H4 (cell line): Measurements from ENCODE around the gene CLCA2. TPM values are rescaled to one million over a fixed set of nuclear protein-coding genes. Genes with fewer than 3 reads are reported as not detected.

Experiments used
- DNase-seq: peaks from one replicate; pipeline ENCODE4 v3.0.0-alpha.2; 2015; ENCODE audit warnings: low spot score
- total RNA-seq: library from RNA; depleted of rRNA; stranded (reverse); fragments of >200 nt; shearing (Covaris generic); gene quantifications from 2 replicates; pipeline ENCODE4 v1.2.3, GENCODE V29; 2014; rRNA removed

The CLCA2 gene, protein sequence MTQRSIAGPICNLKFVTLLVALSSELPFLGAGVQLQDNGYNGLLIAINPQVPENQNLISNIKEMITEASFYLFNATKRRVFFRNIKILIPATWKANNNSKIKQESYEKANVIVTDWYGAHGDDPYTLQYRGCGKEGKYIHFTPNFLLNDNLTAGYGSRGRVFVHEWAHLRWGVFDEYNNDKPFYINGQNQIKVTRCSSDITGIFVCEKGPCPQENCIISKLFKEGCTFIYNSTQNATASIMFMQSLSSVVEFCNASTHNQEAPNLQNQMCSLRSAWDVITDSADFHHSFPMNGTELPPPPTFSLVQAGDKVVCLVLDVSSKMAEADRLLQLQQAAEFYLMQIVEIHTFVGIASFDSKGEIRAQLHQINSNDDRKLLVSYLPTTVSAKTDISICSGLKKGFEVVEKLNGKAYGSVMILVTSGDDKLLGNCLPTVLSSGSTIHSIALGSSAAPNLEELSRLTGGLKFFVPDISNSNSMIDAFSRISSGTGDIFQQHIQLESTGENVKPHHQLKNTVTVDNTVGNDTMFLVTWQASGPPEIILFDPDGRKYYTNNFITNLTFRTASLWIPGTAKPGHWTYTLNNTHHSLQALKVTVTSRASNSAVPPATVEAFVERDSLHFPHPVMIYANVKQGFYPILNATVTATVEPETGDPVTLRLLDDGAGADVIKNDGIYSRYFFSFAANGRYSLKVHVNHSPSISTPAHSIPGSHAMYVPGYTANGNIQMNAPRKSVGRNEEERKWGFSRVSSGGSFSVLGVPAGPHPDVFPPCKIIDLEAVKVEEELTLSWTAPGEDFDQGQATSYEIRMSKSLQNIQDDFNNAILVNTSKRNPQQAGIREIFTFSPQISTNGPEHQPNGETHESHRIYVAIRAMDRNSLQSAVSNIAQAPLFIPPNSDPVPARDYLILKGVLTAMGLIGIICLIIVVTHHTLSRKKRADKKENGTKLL
- 0.06 and 0.16 TPM in 2 replicates for total RNA-seq

DNA sequence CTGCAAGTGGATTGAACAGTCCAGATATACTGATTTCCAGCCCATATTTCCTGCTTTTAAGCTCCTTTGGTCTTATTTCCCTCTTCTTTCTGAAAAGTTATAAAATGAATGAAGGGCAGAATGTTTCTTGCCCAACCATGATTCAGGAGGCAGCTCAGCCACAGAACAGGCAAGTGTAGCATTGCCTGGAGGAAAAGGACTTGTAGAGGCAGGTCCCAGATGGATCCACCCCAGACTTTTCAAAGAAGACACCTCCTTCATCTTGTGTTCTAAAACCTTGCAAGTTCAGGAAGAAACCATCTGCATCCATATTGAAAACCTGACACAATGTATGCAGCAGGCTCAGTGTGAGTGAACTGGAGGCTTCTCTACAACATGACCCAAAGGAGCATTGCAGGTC, at the start of gene CLCA2:
Gene CLCA2 (plus strand): TSS at position 299 of the 400 bp plus-strand sequence. CDS start 77 bp downstream, at position 376.
- no peak for DNase-seq

DNA sequence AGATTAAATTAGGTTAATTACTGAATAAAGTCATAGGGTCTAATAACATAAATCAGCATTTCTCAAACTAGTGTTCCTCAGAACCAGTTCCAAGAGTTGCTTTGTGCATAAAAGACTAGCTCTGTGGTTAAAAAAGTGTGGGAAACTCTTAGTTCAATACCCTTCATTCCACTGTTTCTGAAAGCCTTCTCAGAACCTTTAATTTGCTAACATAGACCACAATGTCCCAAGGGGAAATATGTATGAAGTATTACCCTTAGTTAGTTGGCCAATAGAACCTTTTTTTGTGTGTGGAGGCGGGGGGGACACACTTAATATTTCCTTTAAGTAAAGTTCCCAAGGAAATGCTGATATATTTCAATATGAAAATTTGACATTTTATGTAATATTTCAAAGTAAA, 48.3 kb upstream of the CLCA2 start:
- no peak for DNase-seq

GRCh38 chr1:86377341-86377740, 46.6 kb upstream of the CLCA2 start:
- no peak for DNase-seq

- DNase-seq = no peak
Measured at GRCh38 chr1:86378813-86379212, 45.2 kb upstream of the CLCA2 start.

DNA sequence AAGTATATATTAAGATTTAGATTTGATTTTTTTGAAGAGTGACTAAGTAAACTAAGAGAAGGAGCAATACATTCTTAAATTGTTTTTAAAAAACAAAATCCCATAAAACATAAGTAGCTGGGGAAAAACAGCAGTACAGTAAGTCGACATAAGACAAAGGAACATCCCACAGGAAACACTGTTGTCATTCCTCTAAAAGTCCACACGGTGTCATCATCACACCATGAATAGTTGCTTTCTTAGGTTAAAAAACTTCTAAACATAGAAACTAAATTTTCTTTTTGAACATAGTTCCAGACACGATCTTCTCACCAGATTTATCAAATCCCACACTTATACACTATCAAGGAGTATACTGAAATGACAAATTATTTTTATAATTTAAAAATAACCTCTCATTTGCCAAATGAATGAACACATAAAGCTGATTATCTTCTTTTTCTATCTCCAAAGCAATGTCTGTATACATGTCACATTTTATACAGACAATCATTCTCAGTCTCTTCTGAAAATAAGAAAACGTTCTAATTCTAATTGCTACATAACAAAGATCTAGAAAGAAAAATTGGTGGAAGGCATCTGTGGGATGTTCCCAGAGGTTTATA, 43.6 kb upstream of the CLCA2 start:
- peak; percentile 43 for DNase-seq

DNA sequence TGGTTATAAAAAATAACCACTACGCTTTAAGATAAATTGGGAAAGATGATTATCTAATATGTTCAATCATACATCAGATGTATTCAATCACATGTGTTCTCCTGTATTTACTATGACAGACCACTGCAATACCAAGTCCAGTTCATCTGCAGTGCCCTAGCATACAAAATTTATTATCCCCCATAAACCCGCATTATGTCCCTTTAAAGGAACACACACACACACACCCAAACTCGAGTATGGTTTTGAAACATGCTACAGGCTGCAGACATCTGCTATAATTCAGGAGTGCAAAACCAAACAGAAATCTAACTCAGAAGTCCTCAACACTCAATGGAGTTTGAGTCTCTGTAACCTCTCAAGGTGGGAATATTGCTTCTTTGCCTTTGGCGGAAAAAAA, 42.7 kb upstream of the CLCA2 start:
- no peak for DNase-seq

DNA sequence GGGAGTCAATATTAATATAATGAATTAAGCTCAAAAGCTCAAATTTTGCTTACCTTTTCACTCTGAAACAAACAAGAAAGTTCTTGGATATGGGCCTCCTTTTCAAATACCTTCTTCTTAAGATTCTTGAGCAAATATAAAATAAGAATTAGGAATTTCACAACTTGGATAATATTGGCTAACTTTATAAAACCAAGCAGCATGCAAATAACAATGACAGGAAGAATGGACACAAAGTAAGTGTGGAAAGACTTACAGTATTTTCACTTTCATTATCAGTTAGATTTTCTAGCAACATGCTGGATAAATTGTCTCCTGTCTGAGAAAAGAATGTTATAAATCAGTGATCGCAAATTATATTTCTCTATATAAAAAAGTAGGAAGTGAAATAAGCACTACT, 41.1 kb upstream of the CLCA2 start:
- no peak for DNase-seq

DNA sequence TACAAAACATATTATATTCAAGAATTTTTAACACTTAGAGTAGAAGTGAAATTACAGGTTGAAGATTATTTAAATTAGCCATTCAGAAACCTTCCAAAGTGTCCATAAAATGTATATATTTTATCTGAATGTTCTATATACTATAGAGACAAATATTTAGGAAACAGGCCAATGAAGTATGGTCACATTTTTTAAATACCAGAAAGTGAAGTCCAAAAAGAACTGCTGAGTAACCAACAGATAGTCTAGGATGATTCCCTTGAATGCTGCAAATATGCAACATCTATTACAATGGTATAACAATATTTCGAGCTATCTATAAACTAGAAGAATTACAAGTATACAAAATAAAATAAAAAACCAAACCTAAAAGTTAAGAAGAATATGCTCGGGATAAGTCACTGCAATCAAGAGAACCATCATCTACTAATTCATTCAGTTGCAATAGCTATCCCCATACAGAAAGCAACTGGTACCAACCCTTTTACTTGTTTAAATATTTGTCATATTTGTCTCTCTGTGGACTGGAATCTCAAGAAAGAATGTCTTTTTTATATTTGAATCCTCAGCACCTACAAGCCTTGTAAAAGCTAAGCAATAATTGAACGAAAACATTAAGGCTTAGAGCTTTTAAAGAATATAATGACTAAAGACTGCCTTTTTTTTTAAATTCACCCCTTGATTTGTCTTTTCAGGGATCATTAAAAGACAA, 35.9 kb upstream of the CLCA2 start:
- no peak for DNase-seq

DNA sequence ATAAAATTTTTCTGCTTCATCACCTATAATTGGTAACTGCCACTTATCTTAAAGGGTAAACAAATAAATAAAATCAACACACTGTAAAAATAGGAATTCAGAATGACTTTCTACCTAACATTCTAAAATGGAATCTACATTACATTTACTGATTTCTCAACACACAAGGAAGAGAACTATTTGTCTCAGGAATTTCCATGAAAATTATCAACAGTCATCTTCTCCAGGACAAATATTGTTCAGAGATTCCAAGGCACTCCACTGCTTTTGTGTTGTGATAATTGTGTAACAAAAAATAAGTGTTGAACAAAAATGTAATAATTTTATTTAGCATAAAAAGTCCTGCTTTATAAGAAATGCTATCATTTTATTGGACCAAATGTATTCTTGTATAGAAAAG, 35.2 kb upstream of the CLCA2 start:
- no peak for DNase-seq

DNA sequence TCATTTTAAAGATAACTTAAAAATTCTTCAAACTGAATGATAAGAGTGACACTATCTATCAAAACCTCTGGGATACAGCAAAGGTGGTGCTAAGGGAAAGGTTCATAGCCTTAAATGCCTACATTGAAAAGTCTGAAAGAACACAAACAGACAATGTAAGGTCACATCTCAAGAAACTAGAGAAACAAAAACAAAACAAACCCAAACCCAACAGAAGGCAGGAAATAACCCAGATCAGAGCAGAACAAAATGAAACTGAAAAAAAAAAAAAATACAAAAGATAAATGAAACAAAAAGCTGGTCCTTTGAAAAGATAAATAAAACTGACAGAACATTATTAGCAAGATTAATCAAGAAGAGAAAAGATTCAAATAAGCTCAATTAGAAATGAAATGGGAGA, 34.7 kb upstream of the CLCA2 start:
- DNase-seq = no peak

GRCh38 chr1:86394416-86394815, 29.6 kb upstream of the CLCA2 start:
- no peak for DNase-seq

- peak; percentile 66 for DNase-seq
Measured at GRCh38 chr1:86395751-86396497, 28.0 kb upstream of the CLCA2 start, which contains the start of gene ODF2L. Gene ODF2L, minus strand, starts transcription at chr1:86396323. Its CDS starts 9,296 bp downstream, at chr1:86387027.

DNA sequence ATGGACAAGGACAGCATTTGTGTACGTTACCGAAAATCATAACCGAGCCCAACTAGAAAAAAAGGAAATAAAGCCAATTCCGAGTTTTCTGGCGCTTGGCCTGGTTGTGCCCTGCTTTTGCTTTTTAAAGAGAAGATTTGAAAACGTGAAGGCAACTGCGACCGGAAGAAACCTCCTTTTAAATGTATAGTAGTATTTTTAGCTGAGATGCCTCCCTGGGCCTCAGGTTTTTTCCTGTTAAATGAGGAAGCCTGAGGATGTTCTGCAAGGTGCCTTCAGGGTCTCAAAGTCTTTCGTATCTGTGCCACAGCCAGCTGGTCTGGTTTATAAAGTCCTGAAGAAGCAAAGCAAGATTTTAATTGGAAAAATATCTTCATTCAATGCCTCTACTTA, 27.5 kb upstream of the CLCA2 start:
- no peak for DNase-seq

GRCh38 chr1:86409416-86410021, 14.5 kb upstream of the CLCA2 start:
- DNase-seq = peak; percentile 73

DNA sequence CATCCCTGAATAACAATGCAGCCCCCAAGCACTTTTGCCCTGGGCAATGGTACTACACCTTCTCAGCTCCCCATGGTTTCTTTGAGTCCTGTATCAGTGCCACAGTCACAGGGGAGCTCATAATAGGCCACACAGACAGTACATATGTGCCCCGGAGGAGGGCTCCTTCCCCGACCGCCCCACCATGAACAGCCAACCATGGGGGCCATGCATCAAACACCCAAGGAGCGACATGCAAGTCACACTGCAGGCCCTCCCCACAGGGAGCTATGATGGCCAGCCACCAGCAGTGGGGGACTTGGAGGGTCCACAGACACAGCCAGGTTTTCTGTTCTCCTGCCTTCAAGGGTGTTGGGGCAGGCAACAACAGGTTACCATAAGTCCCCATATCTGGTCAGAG, 13.1 kb upstream of the CLCA2 start:
- no peak for DNase-seq

DNA sequence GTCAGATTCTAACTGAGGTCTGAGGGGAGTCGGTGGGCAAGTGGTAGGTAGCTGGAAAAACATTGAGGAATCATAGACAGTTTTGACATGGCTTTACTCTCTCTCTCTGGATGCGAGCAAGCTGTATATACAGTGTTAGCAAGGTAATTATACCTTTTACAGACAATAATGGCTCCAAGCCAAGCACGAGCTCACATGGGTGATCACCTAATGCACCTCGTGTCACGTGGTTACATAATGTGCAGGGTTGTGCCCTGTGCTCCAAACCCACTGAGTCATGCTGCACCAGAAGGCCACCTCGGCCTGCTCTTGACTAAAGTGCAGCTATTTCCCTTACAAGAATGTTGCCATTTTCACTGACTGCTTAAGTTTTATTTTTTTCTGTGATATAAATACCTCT, 7.6 kb upstream of the CLCA2 start:
- DNase-seq = no peak

GRCh38 chr1:86419277-86419903, 4.6 kb upstream of the CLCA2 start:
- DNase-seq = no peak

DNA sequence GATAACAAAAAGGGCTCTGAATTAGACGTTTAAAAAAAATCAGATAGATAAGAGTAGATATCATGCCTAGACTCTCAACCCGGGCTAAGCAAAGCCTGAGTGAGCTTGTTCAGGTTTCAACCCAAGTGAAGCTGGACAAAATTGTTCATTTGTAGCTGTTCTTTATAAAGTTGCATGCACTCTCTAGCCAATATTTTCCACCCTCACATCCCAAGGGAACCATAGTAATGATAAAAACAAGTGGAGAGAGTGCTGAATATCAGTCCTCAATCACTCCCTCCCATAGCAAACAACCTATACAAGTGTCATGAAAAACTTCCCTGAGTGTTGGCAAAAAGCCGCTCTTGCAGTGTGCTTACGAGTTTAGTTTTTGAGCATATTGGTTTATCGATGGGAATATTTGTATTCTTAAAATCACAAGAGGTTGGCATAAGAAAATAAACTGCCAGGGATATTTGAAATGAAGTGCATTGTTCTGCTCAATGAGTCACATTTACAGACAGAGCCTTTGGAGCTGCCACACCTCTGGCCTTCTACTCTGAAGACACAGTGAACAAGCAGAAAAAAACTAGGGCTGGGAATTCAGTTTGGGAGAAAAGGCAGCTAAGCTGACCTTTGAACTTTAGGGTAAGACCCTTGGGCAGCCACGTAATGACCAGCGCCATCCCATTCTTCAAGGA, 2.2 kb upstream of the CLCA2 start:
- DNase-seq = no peak

DNA sequence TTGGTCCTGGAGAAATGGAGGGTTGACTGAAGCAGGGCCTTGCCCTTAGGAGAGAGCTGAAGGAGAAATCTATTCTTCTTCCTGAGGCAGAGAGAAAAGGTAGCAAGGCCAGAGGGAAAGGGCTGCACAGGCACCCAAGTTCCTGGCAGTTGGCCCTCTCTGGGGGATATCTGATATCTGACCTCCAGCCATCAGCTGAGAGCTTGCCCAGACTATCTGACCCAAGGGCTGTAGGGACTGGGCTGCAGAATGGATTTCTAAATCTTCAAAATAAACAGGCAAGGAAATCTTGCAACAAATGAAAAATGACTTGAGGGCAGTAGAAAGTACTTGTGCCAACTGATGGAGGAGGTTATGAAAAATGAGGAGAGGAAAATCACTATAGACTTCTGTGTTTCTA, 498 bp upstream of the CLCA2 start:
- no peak for DNase-seq
